Neural cell (in vitro differentiated cells): ENCODE data around the gene PODXL2.

Experiments
- CTCF ChIP-seq: fragments of 450-650 bp; IDR thresholded peaks from 2 replicates; pipeline ENCODE4 v1.5.1; 2014; ENCODE audit warnings: antibody characterized with exemption, mild to moderate bottlenecking, moderate library complexity; ENCODE audit not compliant: poor library complexity, severe bottlenecking
- EP300 ChIP-seq: fragments of 450-650 bp; conservative IDR thresholded peaks from 2 replicates; pipeline ENCODE4 v1.6.1; 2014; ENCODE audit warnings: antibody characterized with exemption, mild to moderate bottlenecking, moderate library complexity; ENCODE audit not compliant: poor library complexity, severe bottlenecking
- MXI1 ChIP-seq: fragments of 450-650 bp; conservative IDR thresholded peaks from 2 replicates; pipeline ENCODE4 v1.6.1; 2014; ENCODE audit warnings: antibody characterized with exemption, mild to moderate bottlenecking; ENCODE audit not compliant: poor library complexity, severe bottlenecking
- POLR2AphosphoS5 ChIP-seq: IDR thresholded peaks from 2 replicates; pipeline ENCODE4 v1.6.1; 2012
- RAD21 ChIP-seq: fragments of 450-650 bp; conservative IDR thresholded peaks from 2 replicates; pipeline ENCODE4 v1.6.1; 2014; ENCODE audit warnings: antibody characterized with exemption, mild to moderate bottlenecking, moderate library complexity
- SMC3 ChIP-seq: fragments of 450-650 bp; conservative IDR thresholded peaks from 2 replicates; pipeline ENCODE4 v1.6.1; 2014; ENCODE audit warnings: antibody characterized with exemption, mild to moderate bottlenecking, moderate library complexity; ENCODE audit not compliant: poor library complexity

GRCh38 chr3:127674790-127675189, 45.8 kb downstream of the PODXL2 start:
- TF ChIP-seq CTCF, result no peak
- no peak for TF ChIP-seq SMC3
- no peak for TF ChIP-seq POLR2AphosphoS5
- no peak for TF ChIP-seq RAD21
- no peak for TF ChIP-seq EP300
- TF ChIP-seq MXI1, result no peak
